Activated CD4-positive, alpha-beta T cell treated with anti-CD3 and anti-CD28 coated beads for 36 hours (primary cell): ENCODE measurements around the gene KCNN3. TPM values are rescaled to one million over a fixed set of nuclear protein-coding genes. Genes with fewer than 3 reads are reported as not detected.

Experiments used
- ATAC-seq: fragments of 200-7000 bp; cut with Tn5 transposase; one replicate; pipeline ENCODE4 v1.10.0; 2021; ENCODE audit warnings: mild to moderate bottlenecking, moderate library complexity
- CTCF ChIA-PET: fragments of 350-600 bp; sonication (Branson Sonifier 250); formaldehyde crosslinking; loops from one replicate; lab custom pipeline; 2021; ENCODE audit warnings: antibody characterized with exemption; lab: Charles Lee
- POLR2A ChIA-PET: fragments of 350-600 bp; sonication (Branson Sonifier 250); formaldehyde crosslinking; loops from one replicate; lab custom pipeline; 2021; ENCODE audit warnings: antibody characterized with exemption, inconsistent platforms; lab: Charles Lee
- DNase-seq: peaks from one replicate; pipeline ENCODE4 v3.0.0-alpha.2; 2020
- H3K27ac Mint-ChIP-seq: one replicate; pipeline ENCODE4 v1.8.0; 2021; ENCODE audit warnings: mixed read lengths
- H3K27me3 Mint-ChIP-seq: one replicate; pipeline ENCODE4 v1.8.0; 2021; ENCODE audit warnings: mixed read lengths
- H3K36me3 Mint-ChIP-seq: one replicate; pipeline ENCODE4 v1.8.0; 2021; ENCODE audit warnings: low read depth, mixed read lengths
- H3K4me1 Mint-ChIP-seq: one replicate; pipeline ENCODE4 v1.8.0; 2021; ENCODE audit warnings: mixed read lengths
- H3K4me3 Mint-ChIP-seq: one replicate; pipeline ENCODE4 v1.8.0; 2021; ENCODE audit warnings: mild to moderate bottlenecking, moderate library complexity, mixed read lengths
- H3K9me3 Mint-ChIP-seq: one replicate; pipeline ENCODE4 v1.8.0; 2021; ENCODE audit warnings: low read depth, mixed read lengths
- intact Hi-C, 2 experiments: fragments of 100-400 bp; cut with DNase I in 1 of 2; cut with micrococcal nuclease in 1 of 2; formaldehyde crosslinking; loops; one replicate each; pipeline versions ENCODE4 v1.14.2 to v1.15.1; 2022 to 2024; cut with DNase I, micrococcal nuclease
- total RNA-seq, 2 experiments: library from RNA; stranded (reverse); gene quantifications; one replicate each; pipeline ENCODE4 v1.2.3, GENCODE V29; 2021

KCNN3 gene
- total RNA-seq, 2 experiments from 2014 or later = 0.18 to 0.25 TPM

- DNase-seq (no peak), ATAC-seq (no peak)
- H3K4me1 Mint-ChIP-seq = no peaks in the 10 kb centered on the region
- no peaks in the 10 kb centered on the region for H3K36me3 Mint-ChIP-seq
- H3K27me3 Mint-ChIP-seq = no peaks in the 10 kb centered on the region
- H3K9me3 Mint-ChIP-seq = no peaks in the 10 kb centered on the region
- CTCF ChIA-PET = interaction anchor here (0.6 kb wide), 1 partner anchor 75 kb away, joined by 3 read pairs; no protein-coding TSS in a partner anchor
- intact Hi-C loops = no loop called here
- no peak overlapping the region for H3K4me3 Mint-ChIP-seq
- POLR2A ChIA-PET = no interaction called here
- H3K27ac Mint-ChIP-seq = no peak overlapping the region
These were observed 47.8 kb downstream of the KCNN3 start for GRCh38 chr1:154822233-154822632.

- Mint-ChIP-seq H3K27me3 (no peaks in the 10 kb centered on the region), H3K36me3 (no peaks in the 10 kb centered on the region), H3K27ac (no peak overlapping the region), H3K9me3 (no peaks in the 10 kb centered on the region), H3K4me3 (no peak overlapping the region), H3K4me1 (no peaks in the 10 kb centered on the region)
- DNase-seq (no peak), ATAC-seq (no peak)
- CTCF ChIA-PET = interaction anchor here (1.0 to 1.2 kb wide), 2 partner anchors 13 to 113 kb away, joined by 3 read pairs; no protein-coding TSS in a partner anchor
- intact Hi-C loops = no loop called here
- POLR2A ChIA-PET = no interaction called here
These were observed 49.0 kb downstream of the KCNN3 start for GRCh38 chr1:154821083-154821482.

GRCh38 chr1:154820646-154821045 is 49.4 kb downstream of the KCNN3 start:
- Mint-ChIP-seq H3K4me1 (no peaks in the 10 kb centered on the region), H3K36me3 (no peaks in the 10 kb centered on the region), H3K27me3 (no peaks in the 10 kb centered on the region), H3K4me3 (no peak overlapping the region), H3K27ac (no peak overlapping the region), H3K9me3 (no peaks in the 10 kb centered on the region)
- ATAC-seq (no peak), DNase-seq (no peak)
- ChIA-PET POLR2A (no interaction called here), CTCF (interaction anchor here (0.5 to 1.2 kb wide), 6 partner anchors 13 to 229 kb away, joined by 3 to 4 read pairs (median 3); no protein-coding TSS in a partner anchor)
- intact Hi-C loops = no loop called here

GRCh38 chr1:154819628-154820590 is 50.2 kb downstream of the KCNN3 start:
- intact Hi-C loops = no loop called here
- no peak overlapping the region for H3K27ac Mint-ChIP-seq
- H3K27me3 Mint-ChIP-seq = no peaks in the 10 kb centered on the region
- no peaks in the 10 kb centered on the region for H3K4me1 Mint-ChIP-seq
- ChIA-PET POLR2A (no interaction called here), CTCF (interaction anchor here (0.5 to 1.5 kb wide), 11 partner anchors 10 to 228 kb away, joined by 3 to 8 read pairs (median 3); no protein-coding TSS in a partner anchor)
- H3K9me3 Mint-ChIP-seq = no peaks in the 10 kb centered on the region
- peak; percentile 72 for ATAC-seq
- peak; percentile 51 for DNase-seq
- no peaks in the 10 kb centered on the region for H3K36me3 Mint-ChIP-seq
- H3K4me3 Mint-ChIP-seq = no peak overlapping the region

GRCh38 chr1:154818911-154819310 is 51.2 kb downstream of the KCNN3 start:
- Mint-ChIP-seq H3K36me3 (no peaks in the 10 kb centered on the region), H3K4me1 (no peaks in the 10 kb centered on the region), H3K27ac (no peak overlapping the region), H3K9me3 (no peaks in the 10 kb centered on the region), H3K4me3 (no peak overlapping the region), H3K27me3 (no peaks in the 10 kb centered on the region)
- ChIA-PET CTCF (interaction anchor here (0.6 to 1.5 kb wide), 6 partner anchors 9 to 160 kb away, joined by 3 to 8 read pairs (median 3); no protein-coding TSS in a partner anchor), POLR2A (no interaction called here)
- no peak for ATAC-seq
- DNase-seq = no peak
- intact Hi-C loops = no loop called here

GRCh38 chr1:154816937-154817336 is 53.1 kb downstream of the KCNN3 start:
- intact Hi-C loops = no loop called here
- POLR2A ChIA-PET = no interaction called here
- no peak for DNase-seq
- no peak overlapping the region for H3K4me3 Mint-ChIP-seq
- no peak for ATAC-seq
- no peaks in the 10 kb centered on the region for H3K36me3 Mint-ChIP-seq
- no peaks in the 10 kb centered on the region for H3K9me3 Mint-ChIP-seq
- H3K27me3 Mint-ChIP-seq = no peaks in the 10 kb centered on the region
- H3K4me1 Mint-ChIP-seq = no peaks in the 10 kb centered on the region
- CTCF ChIA-PET = interaction anchor here (0.7 to 1.5 kb wide), 2 partner anchors 28 to 56 kb away, joined by 3 read pairs; no protein-coding TSS in a partner anchor
- no peak overlapping the region for H3K27ac Mint-ChIP-seq

GRCh38 chr1:154816369-154816768 is 53.7 kb downstream of the KCNN3 start:
- no peaks in the 10 kb centered on the region for H3K27me3 Mint-ChIP-seq
- POLR2A ChIA-PET = no interaction called here
- H3K36me3 Mint-ChIP-seq = no peaks in the 10 kb centered on the region
- no peaks in the 10 kb centered on the region for H3K9me3 Mint-ChIP-seq
- H3K4me1 Mint-ChIP-seq = no peaks in the 10 kb centered on the region
- ATAC-seq = no peak
- no peak for DNase-seq
- no peak overlapping the region for H3K4me3 Mint-ChIP-seq
- intact Hi-C loops = no loop called here
- no peak overlapping the region for H3K27ac Mint-ChIP-seq
- CTCF ChIA-PET = interaction anchor here (0.7 to 1.5 kb wide), 2 partner anchors 27 to 56 kb away, joined by 3 read pairs; no protein-coding TSS in a partner anchor

- no peak overlapping the region for H3K27ac Mint-ChIP-seq
- H3K27me3 Mint-ChIP-seq = no peaks in the 10 kb centered on the region
- no peak overlapping the region for H3K4me3 Mint-ChIP-seq
- intact Hi-C loops = no loop called here
- peaks cover 17% of the 10 kb centered on the region for H3K4me1 Mint-ChIP-seq
- no peaks in the 10 kb centered on the region for H3K9me3 Mint-ChIP-seq
- CTCF ChIA-PET = interaction anchor here (0.7 to 1.1 kb wide), 2 partner anchors 12 to 16 kb away, joined by 3 read pairs; no protein-coding TSS in a partner anchor
- DNase-seq (no peak), ATAC-seq (no peak)
- no peaks in the 10 kb centered on the region for H3K36me3 Mint-ChIP-seq
- POLR2A ChIA-PET = no interaction called here
These were observed 56.1 kb downstream of the KCNN3 start for GRCh38 chr1:154813846-154814505.

GRCh38 chr1:154813300-154813816 is 56.7 kb downstream of the KCNN3 start:
- H3K4me1 Mint-ChIP-seq = peaks cover 18% of the 10 kb centered on the region
- ATAC-seq (no peak), DNase-seq (no peak)
- POLR2A ChIA-PET = no interaction called here
- intact Hi-C loops = no loop called here
- H3K36me3 Mint-ChIP-seq = no peaks in the 10 kb centered on the region
- CTCF ChIA-PET = interaction anchor here (0.7 kb wide), 1 partner anchor 13 kb away, joined by 3 read pairs; no protein-coding TSS in a partner anchor
- H3K9me3 Mint-ChIP-seq = no peaks in the 10 kb centered on the region
- H3K27ac Mint-ChIP-seq = peak overlapping the region; percentile 2
- H3K4me3 Mint-ChIP-seq = no peak overlapping the region
- H3K27me3 Mint-ChIP-seq = no peaks in the 10 kb centered on the region

- H3K36me3 Mint-ChIP-seq = no peaks in the 10 kb centered on the region
- H3K4me1 Mint-ChIP-seq = peaks cover 18% of the 10 kb centered on the region
- ATAC-seq (no peak), DNase-seq (no peak)
- H3K27me3 Mint-ChIP-seq = no peaks in the 10 kb centered on the region
- ChIA-PET CTCF (interaction anchor here (1.1 kb wide), 1 partner anchor 141 kb away, joined by 4 read pairs; no protein-coding TSS in a partner anchor), POLR2A (no interaction called here)
- intact Hi-C loops = no loop called here
- no peak overlapping the region for H3K27ac Mint-ChIP-seq
- no peak overlapping the region for H3K4me3 Mint-ChIP-seq
- H3K9me3 Mint-ChIP-seq = no peaks in the 10 kb centered on the region
These were observed 57.2 kb downstream of the KCNN3 start for GRCh38 chr1:154812877-154813276.

- Mint-ChIP-seq H3K36me3 (no peaks in the 10 kb centered on the region), H3K27me3 (peaks cover 6% of the 10 kb centered on the region), H3K9me3 (no peaks in the 10 kb centered on the region), H3K27ac (no peak overlapping the region), H3K4me1 (peaks cover 18% of the 10 kb centered on the region), H3K4me3 (no peak overlapping the region)
- intact Hi-C loops = no loop called here
- DNase-seq (peak; percentile 36), ATAC-seq (peak; percentile 89)
- POLR2A ChIA-PET = no interaction called here
- CTCF ChIA-PET = no interaction called here
These were observed 59.5 kb downstream of the KCNN3 start for GRCh38 chr1:154810571-154810970.
